GM12873 (cell line): Measurements from ENCODE around the gene CAMTA1.

Source experiments
- CTCF ChIP-seq: IDR thresholded peaks from 2 replicates; pipeline ENCODE4 v1.5.1; 2012; ENCODE audit warnings: low read depth, mild to moderate bottlenecking, moderate library complexity, low read length, control low read depth; ENCODE audit not compliant: insufficient read depth; ENCODE audit errors: missing control alignments

CAMTA1 gene

GRCh38 chr1:7178336-7178735 lies 393.1 kb downstream of the CAMTA1 start:
- TF ChIP-seq CTCF = no peak

- TF ChIP-seq CTCF = no peak
Observed at GRCh38 chr1:7178741-7179140, 393.5 kb downstream of the CAMTA1 start.

- no peak for TF ChIP-seq CTCF
Observed at GRCh38 chr1:7185721-7186120, 400.5 kb downstream of the CAMTA1 start.

GRCh38 chr1:7186382-7187111 lies 401.3 kb downstream of the CAMTA1 start:
- no peak for TF ChIP-seq CTCF

GRCh38 chr1:7187112-7187493 lies 401.8 kb downstream of the CAMTA1 start:
- TF ChIP-seq CTCF = no peak

GRCh38 chr1:7190261-7190660 lies 405.0 kb downstream of the CAMTA1 start:
- TF ChIP-seq CTCF = no peak

- TF ChIP-seq CTCF = no peak
Observed at GRCh38 chr1:7192453-7192852, 407.2 kb downstream of the CAMTA1 start.
